ENCODE results near the gene TNIK.

- TF ChIP-seq CTCF (conservative IDR thresholded peaks at IDR 0.05) (no peak), ZFX (IDR thresholded peaks at IDR 0.05) (no peak)
Measured at GRCh38 chr3:171428321-171428787, 31.9 kb downstream of the TNIK start.
